A673 (cell line): ENCODE data around the gene CCKAR. TPM values are rescaled to one million over a fixed set of nuclear protein-coding genes. Genes with fewer than 3 reads are reported as not detected.

Experiments used
- BruUV-seq: library from RNA; stranded (reverse); fragments of 400-500 nt; replicated peaks from 2 replicates; lab custom pipeline; 2021; lab: Mats Ljungman, UMichigan
- CTCF ChIA-PET: fragments of 300-600 bp; sonication (Branson Sonifier 250); formaldehyde crosslinking; loops from one replicate; lab custom pipeline; 2022; ENCODE audit warnings: antibody characterized with exemption; lab: Charles Lee
- POLR2A ChIA-PET: fragments of 300-600 bp; sonication (Branson Sonifier 250); formaldehyde crosslinking; loops from one replicate; lab custom pipeline; 2022; ENCODE audit warnings: antibody characterized with exemption; ENCODE audit not compliant: low non-redundant PET; lab: Charles Lee
- DNase-seq: peaks from one replicate; pipeline ENCODE4 v3.0.0-alpha.2; 2015; ENCODE audit warnings: low spot score
- H3K27ac ChIP-seq: fragments of 200-600 bp; sonication (generic); 2 replicates; pipeline ENCODE4 v1.5.1; 2016; ENCODE audit warnings: mixed run types, low read depth, mild to moderate bottlenecking, mixed read lengths, antibody characterized with exemption, low read length; ENCODE audit not compliant: poor library complexity, severe bottlenecking
- H3K27me3 ChIP-seq: fragments of 200-600 bp; sonication (generic); replicated peaks from 2 replicates; pipeline ENCODE4 v1.6.1; 2017; ENCODE audit warnings: mixed run types, low read depth, mild to moderate bottlenecking, mixed read lengths, antibody characterized with exemption, low read length; ENCODE audit not compliant: insufficient read depth, poor library complexity
- H3K36me3 ChIP-seq: fragments of 200-600 bp; sonication (generic); 2 replicates; pipeline ENCODE4 v1.6.1; 2016; ENCODE audit warnings: mixed run types, mild to moderate bottlenecking, mixed read lengths, antibody characterized with exemption, low read length; ENCODE audit not compliant: insufficient read depth, poor library complexity, severe bottlenecking
- H3K4me1 ChIP-seq: fragments of 200-600 bp; sonication (generic); 2 replicates; pipeline ENCODE4 v1.6.1; 2017; ENCODE audit warnings: mixed run types, mild to moderate bottlenecking, mixed read lengths, antibody characterized with exemption, low read length; ENCODE audit not compliant: insufficient read depth, poor library complexity, severe bottlenecking
- H3K4me3 ChIP-seq: fragments of 200-600 bp; sonication (generic); 2 replicates; pipeline ENCODE4 v1.5.1; 2016; ENCODE audit warnings: low read depth, mixed run types, mild to moderate bottlenecking, mixed read lengths, low read length; ENCODE audit not compliant: poor library complexity, severe bottlenecking
- H3K9me3 ChIP-seq: fragments of 200-600 bp; sonication (generic); 2 replicates; pipeline ENCODE4 v1.6.1; 2016; ENCODE audit warnings: mixed run types, low read depth, mild to moderate bottlenecking, mixed read lengths, antibody characterized with exemption, low read length; ENCODE audit not compliant: poor library complexity, severe bottlenecking
- EZH2 ChIP-seq: fragments of 200-600 bp; sonication (generic); IDR thresholded peaks from 2 replicates; pipeline ENCODE4 v1.6.1; 2017; ENCODE audit warnings: borderline replicate concordance, low read depth, mild to moderate bottlenecking, mixed read lengths, antibody characterized with exemption, low read length; ENCODE audit not compliant: poor library complexity, severe bottlenecking
- intact Hi-C: fragments of 100-400 bp; cut with micrococcal nuclease; formaldehyde crosslinking; loops from one replicate; pipeline ENCODE4 v1.10.0; 2022; ENCODE audit not compliant: unreplicated experiment
- total RNA-seq: library from RNA; stranded (reverse); gene quantifications from 2 replicates; pipeline ENCODE4 v1.2.3, GENCODE V29; 2021
- TF ChIP-seq, protein P1 (sequence below): fragments of 300-800, 200-600 bp; sonication (generic); conservative IDR thresholded peaks from 2 replicates; pipeline ENCODE4 v1.5.1; 2017; ENCODE audit warnings: low read depth, mild to moderate bottlenecking, antibody characterized with exemption, low read length, moderate library complexity, mixed read lengths

CCKAR gene
- total RNA-seq, 1 experiment from 2014 or later: not detected

- H3K36me3 ChIP-seq: no peaks in the 10 kb centered on the region
- no peak for DNase-seq
- intact Hi-C loops: no loop called here
- POLR2A ChIA-PET: no interaction called here
- BruUV-seq: no TSS peak
- no peaks in the 10 kb centered on the region for H3K27me3 ChIP-seq
- H3K4me1 ChIP-seq: peaks cover 9% of the 10 kb centered on the region
- TF ChIP-seq, protein P1, sequence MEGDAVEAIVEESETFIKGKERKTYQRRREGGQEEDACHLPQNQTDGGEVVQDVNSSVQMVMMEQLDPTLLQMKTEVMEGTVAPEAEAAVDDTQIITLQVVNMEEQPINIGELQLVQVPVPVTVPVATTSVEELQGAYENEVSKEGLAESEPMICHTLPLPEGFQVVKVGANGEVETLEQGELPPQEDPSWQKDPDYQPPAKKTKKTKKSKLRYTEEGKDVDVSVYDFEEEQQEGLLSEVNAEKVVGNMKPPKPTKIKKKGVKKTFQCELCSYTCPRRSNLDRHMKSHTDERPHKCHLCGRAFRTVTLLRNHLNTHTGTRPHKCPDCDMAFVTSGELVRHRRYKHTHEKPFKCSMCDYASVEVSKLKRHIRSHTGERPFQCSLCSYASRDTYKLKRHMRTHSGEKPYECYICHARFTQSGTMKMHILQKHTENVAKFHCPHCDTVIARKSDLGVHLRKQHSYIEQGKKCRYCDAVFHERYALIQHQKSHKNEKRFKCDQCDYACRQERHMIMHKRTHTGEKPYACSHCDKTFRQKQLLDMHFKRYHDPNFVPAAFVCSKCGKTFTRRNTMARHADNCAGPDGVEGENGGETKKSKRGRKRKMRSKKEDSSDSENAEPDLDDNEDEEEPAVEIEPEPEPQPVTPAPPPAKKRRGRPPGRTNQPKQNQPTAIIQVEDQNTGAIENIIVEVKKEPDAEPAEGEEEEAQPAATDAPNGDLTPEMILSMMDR: no peak
- no peak for TF ChIP-seq EZH2
- no peaks in the 10 kb centered on the region for H3K9me3 ChIP-seq
- CTCF ChIA-PET: no interaction called here
- no peak overlapping the region for H3K4me3 ChIP-seq
- H3K27ac ChIP-seq: no peak overlapping the region
These were observed 34.7 kb downstream of the CCKAR start for GRCh38 chr4:26455571-26455970.

DNA sequence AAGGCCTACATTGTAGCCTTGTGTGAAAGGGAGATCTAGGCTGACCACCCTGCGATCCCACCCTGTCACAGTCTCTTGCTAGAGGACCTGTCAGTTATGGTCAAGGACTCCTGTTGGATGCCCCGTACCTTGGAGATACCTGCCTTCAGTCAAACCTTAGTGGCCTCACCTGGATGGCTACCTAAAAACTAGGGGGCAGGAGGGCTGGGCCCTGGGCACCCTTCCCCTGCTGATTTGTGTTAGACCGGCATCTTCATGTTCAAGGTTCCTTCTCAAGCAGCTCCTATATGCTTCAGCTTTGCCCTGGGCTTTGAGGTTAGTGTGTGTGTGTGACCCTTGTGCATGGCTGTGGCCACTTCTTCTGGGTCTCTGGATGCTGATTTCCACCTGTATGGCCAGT lies 35.3 kb downstream of the CCKAR start:
- H3K4me1 ChIP-seq: peaks cover 9% of the 10 kb centered on the region
- no peaks in the 10 kb centered on the region for H3K36me3 ChIP-seq
- TF ChIP-seq, protein P1: no peak
- TF ChIP-seq EZH2: no peak
- H3K27me3 ChIP-seq: no peaks in the 10 kb centered on the region
- ChIA-PET CTCF (no interaction called here), POLR2A (no interaction called here)
- DNase-seq: no peak
- H3K27ac ChIP-seq: no peak overlapping the region
- H3K9me3 ChIP-seq: no peaks in the 10 kb centered on the region
- BruUV-seq: no TSS peak
- intact Hi-C loops: no loop called here
- no peak overlapping the region for H3K4me3 ChIP-seq

GRCh38 chr4:26452565-26453531 lies 37.4 kb downstream of the CCKAR start:
- no peaks in the 10 kb centered on the region for H3K36me3 ChIP-seq
- H3K9me3 ChIP-seq: no peaks in the 10 kb centered on the region
- no peaks in the 10 kb centered on the region for H3K27me3 ChIP-seq
- H3K27ac ChIP-seq: no peak overlapping the region
- TF ChIP-seq EZH2: no peak
- TF ChIP-seq, protein P1: no peak
- no peak for DNase-seq
- no peak overlapping the region for H3K4me3 ChIP-seq
- no TSS peak for BruUV-seq
- POLR2A ChIA-PET: no interaction called here
- intact Hi-C loops: no loop called here
- CTCF ChIA-PET: no interaction called here
- H3K4me1 ChIP-seq: peaks cover 9% of the 10 kb centered on the region
